Suprapubic skin (tissue), 4 donors: ENCODE data around the gene ATP6V0A4. TPM values are rescaled to one million over a fixed set of nuclear protein-coding genes. Genes with fewer than 3 reads are reported as not detected.
A peak's percentile ranks its signal among the peaks of the same experiment; 100 is the strongest.

Source experiments
- DNase-seq, 2 donors: peaks; one replicate each; pipeline ENCODE4 v3.0.0-alpha.2; 2019; ENCODE audit warnings: low spot score in 2 of 2
- H3K27ac ChIP-seq: fragments of 200-600 bp; sonication (generic); one replicate; pipeline ENCODE4 v1.5.1; 2019
- H3K27me3 ChIP-seq: fragments of 200-600 bp; sonication (generic); one replicate; pipeline ENCODE4 v1.5.1; 2019
- H3K36me3 ChIP-seq: fragments of 200-600 bp; sonication (generic); one replicate; pipeline ENCODE4 v1.5.1; 2019
- H3K4me1 ChIP-seq: fragments of 200-600 bp; sonication (generic); one replicate; pipeline ENCODE4 v1.5.1; 2019
- H3K4me3 ChIP-seq: fragments of 200-600 bp; sonication (generic); one replicate; pipeline ENCODE4 v1.5.1; 2019; ENCODE audit warnings: mild to moderate bottlenecking
- H3K9me3 ChIP-seq: fragments of 200-600 bp; sonication (generic); one replicate; pipeline ENCODE4 v1.5.1; 2019
- EP300 ChIP-seq: sonication (generic); formaldehyde crosslinking; IDR thresholded peaks from one replicate; pipeline ENCODE4 v1.6.1; 2017; ENCODE audit warnings: antibody characterized with exemption
- POLR2A ChIP-seq, 2 donors: fragments of 450-650 bp; IDR thresholded peaks; one replicate each; pipeline ENCODE4 v1.6.1; 2017; ENCODE audit warnings: antibody characterized with exemption in 2 of 2, mild to moderate bottlenecking in 2 of 2, moderate library complexity in 2 of 2
- POLR2AphosphoS5 ChIP-seq, 3 donors: sonication (generic); formaldehyde crosslinking; IDR thresholded peaks; one replicate each; pipeline ENCODE4 v1.6.1; 2017; ENCODE audit warnings: antibody characterized with exemption in 3 of 3
- WGBS: methylation state at CpG from one replicate; pipeline ENCODE4 v1.1.5; 2018; 5-methylcytosine and 5-hydroxymethylcytosine counted together
- total RNA-seq, 4 donors: library from RNA; depleted of rRNA; stranded (reverse); fragments of >200 nt; gene quantifications; one replicate each; pipeline ENCODE4 v1.1.0, GENCODE V29; 2016
- TF ChIP-seq, protein P1 (sequence below), 2 donors: fragments of 200-600 bp in 1 of 2; fragments of 450-650 bp in 1 of 2; sonication (generic) in 1 of 2; IDR thresholded peaks; one replicate each; pipeline ENCODE4 v1.5.1; 2016 to 2019; ENCODE audit warnings: antibody characterized with exemption in 2 of 2, mild to moderate bottlenecking in 1 of 2, moderate library complexity in 1 of 2

The ATP6V0A4 gene
- total RNA-seq, 4 donors from 2014 or later = 16.6 to 37.2 (median 28.4) TPM

DNA sequence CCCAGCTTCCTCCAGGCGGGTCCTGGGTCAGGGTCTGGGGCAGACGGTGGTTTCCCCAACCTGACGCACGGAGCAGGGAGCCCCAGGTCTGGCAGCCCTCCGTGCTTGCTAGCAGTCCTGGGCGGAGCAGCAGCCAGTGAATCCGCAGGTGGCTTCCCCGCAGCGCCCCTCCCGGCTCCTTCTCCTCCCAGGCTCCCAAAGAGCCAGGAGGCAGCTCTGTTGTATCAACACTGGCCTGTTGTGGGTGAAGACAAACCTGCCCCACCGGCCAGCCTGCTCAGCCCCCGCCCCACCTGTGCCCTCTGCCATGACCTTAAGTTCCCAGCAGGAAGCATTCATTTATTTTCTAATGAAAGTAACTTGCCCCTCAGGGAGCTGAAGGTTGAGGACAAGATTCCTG is 24.2 kb downstream of the ATP6V0A4 start:
- no peaks in the 10 kb centered on the region for H3K4me1 ChIP-seq
- H3K9me3 ChIP-seq = no peaks in the 10 kb centered on the region
- H3K4me3 ChIP-seq = no peak overlapping the region
- peak overlapping the region; percentile 46 for H3K27ac ChIP-seq
- no peaks in the 10 kb centered on the region for H3K36me3 ChIP-seq
- TF ChIP-seq POLR2AphosphoS5 (IDR thresholded peaks at IDR 0.05) (no peak), POLR2A (IDR thresholded peaks at IDR 0.05) (no peak), EP300 (no peak)
- TF ChIP-seq, protein P1, sequence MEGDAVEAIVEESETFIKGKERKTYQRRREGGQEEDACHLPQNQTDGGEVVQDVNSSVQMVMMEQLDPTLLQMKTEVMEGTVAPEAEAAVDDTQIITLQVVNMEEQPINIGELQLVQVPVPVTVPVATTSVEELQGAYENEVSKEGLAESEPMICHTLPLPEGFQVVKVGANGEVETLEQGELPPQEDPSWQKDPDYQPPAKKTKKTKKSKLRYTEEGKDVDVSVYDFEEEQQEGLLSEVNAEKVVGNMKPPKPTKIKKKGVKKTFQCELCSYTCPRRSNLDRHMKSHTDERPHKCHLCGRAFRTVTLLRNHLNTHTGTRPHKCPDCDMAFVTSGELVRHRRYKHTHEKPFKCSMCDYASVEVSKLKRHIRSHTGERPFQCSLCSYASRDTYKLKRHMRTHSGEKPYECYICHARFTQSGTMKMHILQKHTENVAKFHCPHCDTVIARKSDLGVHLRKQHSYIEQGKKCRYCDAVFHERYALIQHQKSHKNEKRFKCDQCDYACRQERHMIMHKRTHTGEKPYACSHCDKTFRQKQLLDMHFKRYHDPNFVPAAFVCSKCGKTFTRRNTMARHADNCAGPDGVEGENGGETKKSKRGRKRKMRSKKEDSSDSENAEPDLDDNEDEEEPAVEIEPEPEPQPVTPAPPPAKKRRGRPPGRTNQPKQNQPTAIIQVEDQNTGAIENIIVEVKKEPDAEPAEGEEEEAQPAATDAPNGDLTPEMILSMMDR (IDR thresholded peaks at IDR 0.05) = no peak
- peak in 1 of 2 donors; percentile 76 for DNase-seq
- peaks cover 4% of the 10 kb centered on the region for H3K27me3 ChIP-seq
- 14% methylated on average over 6 of the region's 12 CpGs for WGBS

DNA sequence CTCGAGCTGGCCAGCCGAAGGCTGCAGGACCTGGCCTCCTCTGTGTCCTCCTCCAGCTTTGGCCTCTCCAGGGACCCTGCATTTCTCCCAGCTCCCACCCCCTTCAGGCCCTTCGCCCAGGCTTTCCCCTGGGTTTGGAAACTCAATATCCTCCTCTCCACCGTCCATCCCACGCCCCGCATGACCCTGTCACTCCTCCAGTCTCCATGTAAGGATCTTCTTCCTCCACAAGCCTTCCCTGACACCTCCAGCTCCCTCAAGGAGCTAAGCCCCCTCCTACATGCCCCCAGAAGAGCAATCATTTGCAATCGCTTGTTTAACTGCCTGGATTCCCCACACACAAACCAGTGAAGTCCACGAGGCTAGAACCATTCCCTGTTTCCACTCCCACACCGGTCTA is 24.8 kb downstream of the ATP6V0A4 start:
- H3K36me3 ChIP-seq = no peaks in the 10 kb centered on the region
- WGBS = 77% methylated on average over 9 of the region's 9 CpGs
- H3K27me3 ChIP-seq = peaks cover 4% of the 10 kb centered on the region
- peak overlapping the region; percentile 46 for H3K27ac ChIP-seq
- H3K4me3 ChIP-seq = no peak overlapping the region
- no peaks in the 10 kb centered on the region for H3K4me1 ChIP-seq
- no peak for TF ChIP-seq POLR2A (IDR thresholded peaks at IDR 0.05)
- TF ChIP-seq POLR2AphosphoS5 (IDR thresholded peaks at IDR 0.05) = no peak
- TF ChIP-seq EP300 = no peak
- TF ChIP-seq, protein P1 (IDR thresholded peaks at IDR 0.05) = no peak
- no peaks in the 10 kb centered on the region for H3K9me3 ChIP-seq
- peak in 1 of 2 donors; percentile 50 for DNase-seq

DNA sequence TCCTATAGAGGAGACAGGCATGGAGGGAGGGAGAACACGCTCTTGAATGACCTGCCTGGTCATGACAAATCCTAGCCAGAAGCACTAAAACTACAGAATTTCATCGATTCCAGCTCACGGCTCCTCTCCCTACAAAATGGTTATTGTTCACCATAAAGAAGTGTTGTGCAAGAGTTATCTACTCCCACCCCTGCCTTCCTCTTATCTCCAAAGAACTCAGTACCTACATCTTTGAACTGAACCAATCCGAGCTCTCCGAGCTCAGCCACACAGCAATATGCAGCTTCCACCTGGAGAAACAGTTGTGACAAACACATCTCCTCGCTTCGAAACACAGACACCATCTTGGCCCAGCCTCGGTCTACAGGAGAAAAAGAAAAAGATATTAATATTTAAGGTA is 27.1 kb downstream of the ATP6V0A4 start:
- H3K27ac ChIP-seq = no peak overlapping the region
- DNase-seq = peak in 1 of 2 donors; percentile 23
- H3K36me3 ChIP-seq = no peaks in the 10 kb centered on the region
- H3K27me3 ChIP-seq = peaks cover 4% of the 10 kb centered on the region
- TF ChIP-seq POLR2AphosphoS5 (IDR thresholded peaks at IDR 0.05) (no peak), POLR2A (IDR thresholded peaks at IDR 0.05) (no peak), EP300 (no peak)
- H3K4me1 ChIP-seq = no peaks in the 10 kb centered on the region
- WGBS = 79% methylated on average over 8 of the region's 8 CpGs
- H3K9me3 ChIP-seq = no peaks in the 10 kb centered on the region
- no peak overlapping the region for H3K4me3 ChIP-seq

DNA sequence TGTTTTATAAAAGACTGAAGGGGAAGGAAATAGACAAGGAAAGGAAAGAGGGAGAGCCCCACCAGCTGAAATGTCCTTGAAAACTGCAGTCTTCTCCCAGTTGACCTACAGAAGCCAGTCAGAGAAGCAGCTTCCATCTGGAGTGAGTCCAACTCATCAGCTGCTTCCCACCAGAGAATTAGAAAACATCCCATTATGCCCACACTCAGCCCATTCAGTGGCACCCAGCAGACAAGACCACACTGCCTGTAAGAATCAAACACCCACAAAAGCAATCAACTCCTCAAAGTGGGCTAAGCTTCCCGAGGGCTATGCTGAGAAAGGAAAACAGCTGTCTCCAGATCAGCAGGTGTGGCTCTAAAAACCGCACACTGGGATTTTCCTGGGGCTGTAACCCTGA is 29.8 kb downstream of the ATP6V0A4 start:
- TF ChIP-seq, protein P1 (IDR thresholded peaks at IDR 0.05) = no peak
- TF ChIP-seq POLR2AphosphoS5 (IDR thresholded peaks at IDR 0.05) = no peak
- TF ChIP-seq POLR2A (IDR thresholded peaks at IDR 0.05) = no peak
- no peak for TF ChIP-seq EP300
- H3K4me3 ChIP-seq = no peak overlapping the region
- H3K36me3 ChIP-seq = no peaks in the 10 kb centered on the region
- H3K9me3 ChIP-seq = no peaks in the 10 kb centered on the region
- no peaks in the 10 kb centered on the region for H3K27me3 ChIP-seq
- no peak for DNase-seq
- H3K4me1 ChIP-seq = no peaks in the 10 kb centered on the region
- H3K27ac ChIP-seq = no peak overlapping the region
- WGBS = 46% methylated on average over 2 of the region's 2 CpGs

DNA sequence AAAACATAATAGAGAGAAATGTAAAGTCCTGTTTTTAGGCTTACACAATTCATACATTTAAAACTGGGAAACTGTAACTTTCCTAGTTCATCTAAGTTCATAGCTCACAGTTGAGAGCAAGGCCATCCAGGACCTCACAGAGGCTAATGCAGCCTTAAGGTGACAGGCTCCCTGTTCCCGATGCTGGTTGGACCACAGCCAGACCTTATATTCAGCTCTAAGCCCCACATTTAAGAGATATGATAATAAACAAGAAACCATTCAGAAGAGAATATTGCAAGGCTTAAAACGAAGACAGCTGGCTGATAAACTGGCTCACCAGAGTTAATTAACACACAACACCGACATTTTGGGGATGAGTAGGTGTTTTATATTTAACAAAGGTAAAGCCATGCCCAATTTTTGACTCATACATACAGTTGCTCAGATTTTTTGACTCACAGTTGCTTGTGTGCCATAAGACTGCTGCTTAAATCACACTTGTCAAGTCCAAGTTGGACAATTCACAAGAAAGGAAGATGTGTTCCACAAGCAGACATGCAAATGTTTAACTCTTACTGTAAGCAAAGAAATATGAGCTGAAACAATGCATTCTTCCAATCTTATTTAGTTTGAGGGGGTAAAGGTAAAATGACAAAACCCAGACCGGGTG is 41.3 kb downstream of the ATP6V0A4 start:
- H3K36me3 ChIP-seq = no peaks in the 10 kb centered on the region
- no peak overlapping the region for H3K4me3 ChIP-seq
- no peak for DNase-seq
- WGBS = 51% methylated on average over 4 of the region's 4 CpGs
- no peak for TF ChIP-seq EP300
- TF ChIP-seq, protein P1 (IDR thresholded peaks at IDR 0.05) = no peak
- TF ChIP-seq POLR2A (IDR thresholded peaks at IDR 0.05) = no peak
- no peak for TF ChIP-seq POLR2AphosphoS5 (IDR thresholded peaks at IDR 0.05)
- no peaks in the 10 kb centered on the region for H3K9me3 ChIP-seq
- no peaks in the 10 kb centered on the region for H3K27me3 ChIP-seq
- peaks cover 9% of the 10 kb centered on the region for H3K4me1 ChIP-seq
- no peak overlapping the region for H3K27ac ChIP-seq
